ENCODE data around the gene ADAD2. TPM values are rescaled to one million over a fixed set of nuclear protein-coding genes. Genes with fewer than 3 reads are reported as not detected.
A peak's percentile ranks its signal among the peaks of the same experiment; 100 is the strongest.

The ADAD2 gene
- total and polyA plus RNA-seq, 10 of the 15 experiments (the other 5 are each of a cell fraction or from before 2014, with no cell fraction given), result 0.44 to 0.68 (median 0.51) TPM; not detected in 7

DNA sequence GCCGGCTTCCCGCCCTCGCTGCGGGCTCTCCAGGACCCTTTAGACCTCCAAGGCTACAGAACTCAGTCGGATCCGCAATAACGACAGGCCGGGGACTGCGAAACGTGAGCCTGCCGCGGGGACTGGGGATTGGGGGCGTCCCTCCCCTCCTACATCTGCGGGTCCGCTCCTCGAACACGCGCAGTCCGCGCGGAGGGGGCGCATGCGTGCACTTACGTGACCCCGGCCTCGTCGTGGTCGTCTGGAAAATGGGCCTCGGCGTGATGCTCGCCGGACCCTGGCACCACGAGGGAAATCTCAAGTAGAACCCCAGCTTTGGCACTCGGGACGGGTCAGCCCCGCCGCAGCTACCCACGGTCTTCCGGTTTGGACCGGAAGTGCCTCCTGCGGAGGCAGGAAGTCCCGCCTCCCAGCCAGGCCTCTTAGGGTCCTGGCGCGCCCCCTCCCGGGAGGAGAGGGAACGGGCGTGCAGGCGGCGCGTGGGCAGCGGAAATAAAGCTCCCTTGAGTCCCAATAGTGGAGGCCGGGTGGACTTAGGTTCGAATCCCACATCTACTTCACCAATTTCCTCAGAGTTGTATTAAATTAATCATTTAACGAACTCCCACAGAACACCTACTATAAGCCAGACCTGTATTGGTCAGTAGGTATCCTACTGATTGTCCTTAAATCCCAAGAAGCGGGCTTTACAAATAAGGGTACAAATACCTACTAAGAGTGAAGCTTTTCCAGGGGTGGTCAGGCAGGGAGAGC lies 4.1 kb upstream of the ADAD2 start, which contains the start of gene TAF1C (continued):
- TF ChIP-seq, protein P1, sequence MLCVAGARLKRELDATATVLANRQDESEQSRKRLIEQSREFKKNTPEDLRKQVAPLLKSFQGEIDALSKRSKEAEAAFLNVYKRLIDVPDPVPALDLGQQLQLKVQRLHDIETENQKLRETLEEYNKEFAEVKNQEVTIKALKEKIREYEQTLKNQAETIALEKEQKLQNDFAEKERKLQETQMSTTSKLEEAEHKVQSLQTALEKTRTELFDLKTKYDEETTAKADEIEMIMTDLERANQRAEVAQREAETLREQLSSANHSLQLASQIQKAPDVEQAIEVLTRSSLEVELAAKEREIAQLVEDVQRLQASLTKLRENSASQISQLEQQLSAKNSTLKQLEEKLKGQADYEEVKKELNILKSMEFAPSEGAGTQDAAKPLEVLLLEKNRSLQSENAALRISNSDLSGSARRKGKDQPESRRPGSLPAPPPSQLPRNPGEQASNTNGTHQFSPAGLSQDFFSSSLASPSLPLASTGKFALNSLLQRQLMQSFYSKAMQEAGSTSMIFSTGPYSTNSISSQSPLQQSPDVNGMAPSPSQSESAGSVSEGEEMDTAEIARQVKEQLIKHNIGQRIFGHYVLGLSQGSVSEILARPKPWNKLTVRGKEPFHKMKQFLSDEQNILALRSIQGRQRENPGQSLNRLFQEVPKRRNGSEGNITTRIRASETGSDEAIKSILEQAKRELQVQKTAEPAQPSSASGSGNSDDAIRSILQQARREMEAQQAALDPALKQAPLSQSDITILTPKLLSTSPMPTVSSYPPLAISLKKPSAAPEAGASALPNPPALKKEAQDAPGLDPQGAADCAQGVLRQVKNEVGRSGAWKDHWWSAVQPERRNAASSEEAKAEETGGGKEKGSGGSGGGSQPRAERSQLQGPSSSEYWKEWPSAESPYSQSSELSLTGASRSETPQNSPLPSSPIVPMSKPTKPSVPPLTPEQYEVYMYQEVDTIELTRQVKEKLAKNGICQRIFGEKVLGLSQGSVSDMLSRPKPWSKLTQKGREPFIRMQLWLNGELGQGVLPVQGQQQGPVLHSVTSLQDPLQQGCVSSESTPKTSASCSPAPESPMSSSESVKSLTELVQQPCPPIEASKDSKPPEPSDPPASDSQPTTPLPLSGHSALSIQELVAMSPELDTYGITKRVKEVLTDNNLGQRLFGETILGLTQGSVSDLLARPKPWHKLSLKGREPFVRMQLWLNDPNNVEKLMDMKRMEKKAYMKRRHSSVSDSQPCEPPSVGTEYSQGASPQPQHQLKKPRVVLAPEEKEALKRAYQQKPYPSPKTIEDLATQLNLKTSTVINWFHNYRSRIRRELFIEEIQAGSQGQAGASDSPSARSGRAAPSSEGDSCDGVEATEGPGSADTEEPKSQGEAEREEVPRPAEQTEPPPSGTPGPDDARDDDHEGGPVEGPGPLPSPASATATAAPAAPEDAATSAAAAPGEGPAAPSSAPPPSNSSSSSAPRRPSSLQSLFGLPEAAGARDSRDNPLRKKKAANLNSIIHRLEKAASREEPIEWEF (IDR thresholded peaks at IDR 0.05; ENCODE audit: insufficient replicate concordance, low read depth, low read length), result no peak
- TF ChIP-seq GABPA (IDR thresholded peaks at IDR 0.05; ENCODE audit: low read depth) (peak; percentile 99), EGR1 (IDR thresholded peaks at IDR 0.05; ENCODE audit: borderline replicate concordance in 1 of 2, low read depth in 2 of 2, low read length in 2 of 2) (peak in 1 of 2 experiments; percentile 94; a peak in 2 of 3 replicates), SMAD5 (IDR thresholded peaks at IDR 0.05; ENCODE audit: low read depth) (0 out of 2 replicates have a peak, but pooled peaks have one; percentile 49), CREM (IDR thresholded peaks at IDR 0.05; ENCODE audit: low read depth) (peak; percentile 55), MYB (IDR thresholded peaks at IDR 0.05; ENCODE audit: borderline replicate concordance, low read depth, low read length) (no peak), POLR2A (IDR thresholded peaks at IDR 0.05; ENCODE audit: low read depth, low read length) (peak; percentile 82), FOXM1 (IDR thresholded peaks at IDR 0.05; ENCODE audit: low read depth, low read length) (no peak), ZNF622 (IDR thresholded peaks at IDR 0.05) (no peak), RFX5 (IDR thresholded peaks at IDR 0.05; ENCODE audit: low read depth, low read length) (peak; percentile 19; the same call in 1 of the 2 replicates)
- TF ChIP-seq, protein P2, sequence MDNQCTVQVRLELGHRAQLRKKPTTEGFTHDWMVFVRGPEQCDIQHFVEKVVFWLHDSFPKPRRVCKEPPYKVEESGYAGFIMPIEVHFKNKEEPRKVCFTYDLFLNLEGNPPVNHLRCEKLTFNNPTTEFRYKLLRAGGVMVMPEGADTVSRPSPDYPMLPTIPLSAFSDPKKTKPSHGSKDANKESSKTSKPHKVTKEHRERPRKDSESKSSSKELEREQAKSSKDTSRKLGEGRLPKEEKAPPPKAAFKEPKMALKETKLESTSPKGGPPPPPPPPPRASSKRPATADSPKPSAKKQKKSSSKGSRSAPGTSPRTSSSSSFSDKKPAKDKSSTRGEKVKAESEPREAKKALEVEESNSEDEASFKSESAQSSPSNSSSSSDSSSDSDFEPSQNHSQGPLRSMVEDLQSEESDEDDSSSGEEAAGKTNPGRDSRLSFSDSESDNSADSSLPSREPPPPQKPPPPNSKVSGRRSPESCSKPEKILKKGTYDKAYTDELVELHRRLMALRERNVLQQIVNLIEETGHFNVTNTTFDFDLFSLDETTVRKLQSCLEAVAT (IDR thresholded peaks at IDR 0.05), result no peak
- TF ChIP-seq, protein P3, sequence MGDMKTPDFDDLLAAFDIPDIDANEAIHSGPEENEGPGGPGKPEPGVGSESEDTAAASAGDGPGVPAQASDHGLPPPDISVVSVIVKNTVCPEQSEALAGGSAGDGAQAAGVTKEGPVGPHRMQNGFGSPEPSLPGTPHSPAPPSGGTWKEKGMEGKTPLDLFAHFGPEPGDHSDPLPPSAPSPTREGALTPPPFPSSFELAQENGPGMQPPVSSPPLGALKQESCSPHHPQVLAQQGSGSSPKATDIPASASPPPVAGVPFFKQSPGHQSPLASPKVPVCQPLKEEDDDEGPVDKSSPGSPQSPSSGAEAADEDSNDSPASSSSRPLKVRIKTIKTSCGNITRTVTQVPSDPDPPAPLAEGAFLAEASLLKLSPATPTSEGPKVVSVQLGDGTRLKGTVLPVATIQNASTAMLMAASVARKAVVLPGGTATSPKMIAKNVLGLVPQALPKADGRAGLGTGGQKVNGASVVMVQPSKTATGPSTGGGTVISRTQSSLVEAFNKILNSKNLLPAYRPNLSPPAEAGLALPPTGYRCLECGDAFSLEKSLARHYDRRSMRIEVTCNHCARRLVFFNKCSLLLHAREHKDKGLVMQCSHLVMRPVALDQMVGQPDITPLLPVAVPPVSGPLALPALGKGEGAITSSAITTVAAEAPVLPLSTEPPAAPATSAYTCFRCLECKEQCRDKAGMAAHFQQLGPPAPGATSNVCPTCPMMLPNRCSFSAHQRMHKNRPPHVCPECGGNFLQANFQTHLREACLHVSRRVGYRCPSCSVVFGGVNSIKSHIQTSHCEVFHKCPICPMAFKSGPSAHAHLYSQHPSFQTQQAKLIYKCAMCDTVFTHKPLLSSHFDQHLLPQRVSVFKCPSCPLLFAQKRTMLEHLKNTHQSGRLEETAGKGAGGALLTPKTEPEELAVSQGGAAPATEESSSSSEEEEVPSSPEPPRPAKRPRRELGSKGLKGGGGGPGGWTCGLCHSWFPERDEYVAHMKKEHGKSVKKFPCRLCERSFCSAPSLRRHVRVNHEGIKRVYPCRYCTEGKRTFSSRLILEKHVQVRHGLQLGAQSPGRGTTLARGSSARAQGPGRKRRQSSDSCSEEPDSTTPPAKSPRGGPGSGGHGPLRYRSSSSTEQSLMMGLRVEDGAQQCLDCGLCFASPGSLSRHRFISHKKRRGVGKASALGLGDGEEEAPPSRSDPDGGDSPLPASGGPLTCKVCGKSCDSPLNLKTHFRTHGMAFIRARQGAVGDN (IDR thresholded peaks at IDR 0.05), result peak; percentile 72
- TF ChIP-seq, protein P4, sequence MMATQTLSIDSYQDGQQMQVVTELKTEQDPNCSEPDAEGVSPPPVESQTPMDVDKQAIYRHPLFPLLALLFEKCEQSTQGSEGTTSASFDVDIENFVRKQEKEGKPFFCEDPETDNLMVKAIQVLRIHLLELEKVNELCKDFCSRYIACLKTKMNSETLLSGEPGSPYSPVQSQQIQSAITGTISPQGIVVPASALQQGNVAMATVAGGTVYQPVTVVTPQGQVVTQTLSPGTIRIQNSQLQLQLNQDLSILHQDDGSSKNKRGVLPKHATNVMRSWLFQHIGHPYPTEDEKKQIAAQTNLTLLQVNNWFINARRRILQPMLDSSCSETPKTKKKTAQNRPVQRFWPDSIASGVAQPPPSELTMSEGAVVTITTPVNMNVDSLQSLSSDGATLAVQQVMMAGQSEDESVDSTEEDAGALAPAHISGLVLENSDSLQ (IDR thresholded peaks at IDR 0.05), result peak; percentile 28
- TF ChIP-seq, protein P5, sequence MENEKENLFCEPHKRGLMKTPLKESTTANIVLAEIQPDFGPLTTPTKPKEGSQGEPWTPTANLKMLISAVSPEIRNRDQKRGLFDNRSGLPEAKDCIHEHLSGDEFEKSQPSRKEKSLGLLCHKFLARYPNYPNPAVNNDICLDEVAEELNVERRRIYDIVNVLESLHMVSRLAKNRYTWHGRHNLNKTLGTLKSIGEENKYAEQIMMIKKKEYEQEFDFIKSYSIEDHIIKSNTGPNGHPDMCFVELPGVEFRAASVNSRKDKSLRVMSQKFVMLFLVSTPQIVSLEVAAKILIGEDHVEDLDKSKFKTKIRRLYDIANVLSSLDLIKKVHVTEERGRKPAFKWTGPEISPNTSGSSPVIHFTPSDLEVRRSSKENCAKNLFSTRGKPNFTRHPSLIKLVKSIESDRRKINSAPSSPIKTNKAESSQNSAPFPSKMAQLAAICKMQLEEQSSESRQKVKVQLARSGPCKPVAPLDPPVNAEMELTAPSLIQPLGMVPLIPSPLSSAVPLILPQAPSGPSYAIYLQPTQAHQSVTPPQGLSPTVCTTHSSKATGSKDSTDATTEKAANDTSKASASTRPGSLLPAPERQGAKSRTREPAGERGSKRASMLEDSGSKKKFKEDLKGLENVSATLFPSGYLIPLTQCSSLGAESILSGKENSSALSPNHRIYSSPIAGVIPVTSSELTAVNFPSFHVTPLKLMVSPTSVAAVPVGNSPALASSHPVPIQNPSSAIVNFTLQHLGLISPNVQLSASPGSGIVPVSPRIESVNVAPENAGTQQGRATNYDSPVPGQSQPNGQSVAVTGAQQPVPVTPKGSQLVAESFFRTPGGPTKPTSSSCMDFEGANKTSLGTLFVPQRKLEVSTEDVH (IDR thresholded peaks at IDR 0.05; ENCODE audit: low read depth, partially characterized antibody), result peak; percentile 82

Measured in GM12878 (cell line).